SK-N-SH (cell line): Measurements from ENCODE around the gene SEPTIN10.

Experiments
- CHD2 ChIP-seq: fragments of 150-350 bp; IDR thresholded peaks from 2 replicates; pipeline ENCODE4 v1.6.1; 2018; ENCODE audit warnings: low read length; ENCODE audit not compliant: partially characterized antibody
- CTCF ChIP-seq: fragments of 200-600 bp; sonication (generic); IDR thresholded peaks from 2 replicates; pipeline ENCODE4 v1.6.1; 2017; ENCODE audit warnings: antibody characterized with exemption, mild to moderate bottlenecking, moderate library complexity
- GABPA ChIP-seq: IDR thresholded peaks from 2 replicates; pipeline ENCODE4 v1.4.0; 2012; ENCODE audit warnings: low read depth, mild to moderate bottlenecking
- MXI1 ChIP-seq: IDR thresholded peaks from 2 replicates; pipeline ENCODE4 v1.6.1; 2012; ENCODE audit warnings: mild to moderate bottlenecking, low read depth, low read length, improper control_type of control experiment
- POLR2AphosphoS5 ChIP-seq: IDR thresholded peaks from 2 replicates; pipeline ENCODE4 v1.6.1; 2012; ENCODE audit warnings: low read depth, low read length
- RAD21 ChIP-seq: IDR thresholded peaks from 2 replicates; pipeline ENCODE4 v1.6.1; 2012; ENCODE audit warnings: mild to moderate bottlenecking, low read length
- RFX5 ChIP-seq: IDR thresholded peaks from 2 replicates; pipeline ENCODE4 v1.6.1; 2012; ENCODE audit warnings: mild to moderate bottlenecking, improper control_type of control experiment, low read length
- TAF1 ChIP-seq: IDR thresholded peaks from 2 replicates; pipeline ENCODE4 v1.6.1; 2012; ENCODE audit warnings: low read depth, mild to moderate bottlenecking, low read length, moderate library complexity, borderline replicate concordance
- TCF12 ChIP-seq: IDR thresholded peaks from 2 replicates; pipeline ENCODE4 v1.4.0; 2012
- YY1 ChIP-seq: IDR thresholded peaks from 2 replicates; pipeline ENCODE4 v1.4.0; 2012; ENCODE audit warnings: low read depth, mild to moderate bottlenecking
- TF ChIP-seq, protein P1 (sequence below): IDR thresholded peaks from 2 replicates; pipeline ENCODE4; 2012

GRCh38 chr2:109616184-109616583 lies 2.4 kb upstream of the SEPTIN10 start:
- no peak for TF ChIP-seq CTCF
- no peak for TF ChIP-seq CHD2
- TF ChIP-seq POLR2AphosphoS5 = no peak
- TF ChIP-seq TAF1 = no peak
- TF ChIP-seq GABPA = no peak
- no peak for TF ChIP-seq MXI1
- no peak for TF ChIP-seq TCF12
- no peak for TF ChIP-seq YY1
- TF ChIP-seq RFX5 = no peak
- TF ChIP-seq RAD21 = no peak
- TF ChIP-seq, protein P1, sequence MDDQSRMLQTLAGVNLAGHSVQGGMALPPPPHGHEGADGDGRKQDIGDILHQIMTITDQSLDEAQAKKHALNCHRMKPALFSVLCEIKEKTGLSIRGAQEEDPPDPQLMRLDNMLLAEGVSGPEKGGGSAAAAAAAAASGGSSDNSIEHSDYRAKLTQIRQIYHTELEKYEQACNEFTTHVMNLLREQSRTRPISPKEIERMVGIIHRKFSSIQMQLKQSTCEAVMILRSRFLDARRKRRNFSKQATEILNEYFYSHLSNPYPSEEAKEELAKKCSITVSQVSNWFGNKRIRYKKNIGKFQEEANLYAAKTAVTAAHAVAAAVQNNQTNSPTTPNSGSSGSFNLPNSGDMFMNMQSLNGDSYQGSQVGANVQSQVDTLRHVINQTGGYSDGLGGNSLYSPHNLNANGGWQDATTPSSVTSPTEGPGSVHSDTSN = no peak
